Lung (tissue), 12 donors: ENCODE results near the gene SAMD4A. TPM values are rescaled to one million over a fixed set of nuclear protein-coding genes. Genes with fewer than 3 reads are reported as not detected.

Experiments used
- ATAC-seq: fragments of 200-7000 bp; cut with Tn5 transposase; one replicate; pipeline ENCODE4 v1.9.1; 2020; ENCODE audit warnings: moderate number of reproducible peaks; ENCODE audit not compliant: insufficient read depth, low FRiP score
- DNase-seq, 3 donors: peaks; one replicate each; pipeline ENCODE4 v3.0.0-alpha.2; 2013 to 2017
- H3K27ac ChIP-seq, 2 donors: one replicate each; pipeline ENCODE4 v1.5.1; 2013; ENCODE audit warnings: mild to moderate bottlenecking in 2 of 2, moderate library complexity in 2 of 2, control low read depth in 1 of 2, inconsistent platforms in 1 of 2, low read depth in 1 of 2, low read length in 1 of 2
- H3K27me3 ChIP-seq, 3 donors: one replicate each; pipeline ENCODE4 v1.5.1; 2013; ENCODE audit warnings: low read length in 2 of 3; ENCODE audit not compliant: control insufficient read depth in 3 of 3, insufficient read depth in 3 of 3
- H3K36me3 ChIP-seq, 4 donors: one replicate each; pipeline ENCODE4 v1.5.1; 2013; ENCODE audit warnings: low read length in 4 of 4, mild to moderate bottlenecking in 1 of 4, moderate library complexity in 1 of 4; ENCODE audit not compliant: control insufficient read depth in 4 of 4, insufficient read depth in 4 of 4
- H3K4me1 ChIP-seq, 5 donors: one replicate each; pipeline ENCODE4 v1.5.1; 2013; ENCODE audit warnings: low read length in 5 of 5, mild to moderate bottlenecking in 2 of 5, moderate library complexity in 1 of 5; ENCODE audit not compliant: control insufficient read depth in 5 of 5, insufficient read depth in 5 of 5
- H3K4me3 ChIP-seq: one replicate; pipeline ENCODE4 v1.5.1; 2013; ENCODE audit warnings: mild to moderate bottlenecking, control low read depth, moderate library complexity
- H3K9ac ChIP-seq, 2 donors: one replicate each; pipeline ENCODE4 v1.5.1; 2013; ENCODE audit warnings: low read length in 2 of 2, control low read depth in 1 of 2; ENCODE audit not compliant: insufficient read depth in 1 of 2
- H3K9me3 ChIP-seq, 4 donors: one replicate each; pipeline ENCODE4 v1.5.1; 2013; ENCODE audit warnings: low read length in 3 of 4, mild to moderate bottlenecking in 1 of 4, moderate library complexity in 1 of 4; ENCODE audit not compliant: control insufficient read depth in 4 of 4, insufficient read depth in 3 of 4
- CTCF ChIP-seq: IDR thresholded peaks from 2 replicates; pipeline ENCODE4 v1.5.1; 2012; ENCODE audit warnings: mild to moderate bottlenecking; ENCODE audit errors: control extremely low read depth, extremely low read depth
- WGBS, 2 donors: extraction: QIAGEN DNeasy Blood & Tissue Kit; methylation state at CpG; one replicate each; pipeline ENCODE4 v1.1.7; 2013; 5-methylcytosine and 5-hydroxymethylcytosine counted together
- polyA plus RNA-seq, 2 donors: library from polyadenylated mRNA; stranded (reverse); fragments of 200-250 nt; gene quantifications; one replicate each; pipeline ENCODE4 v1.2.1, GENCODE V29; 2013
- total RNA-seq, 2 donors: library from RNA; depleted of rRNA in 1 of 2; stranded (reverse); fragments of >200 nt in 1 of 2; gene quantifications; one replicate each; pipeline ENCODE4 v1.2.1, GENCODE V29; 2014 to 2021
- donor health status: control.
- donor health status: control.
- donor health status: Bipolar disorder and iron deficiency.
- donor health status: healthy.
- donor health status: DM: yes; HTN: yes; CAD: no.

Gene SAMD4A
- total and polyA plus RNA-seq, 4 donors: 5.8 to 26.6 (median 16.2) TPM

GRCh38 chr14:54818201-54819133, 251.5 kb downstream of the SAMD4A start:
- Histone ChIP-seq H3K36me3 (no peaks in the 10 kb centered on the region), H3K27ac (no peak overlapping the region), H3K4me3 (no peak overlapping the region), H3K9ac (no peak overlapping the region), H3K27me3 (peaks cover 0 to 2% (median 0%) of the 10 kb centered on the region in 3 donors), H3K4me1 (peaks cover 0 to 1% (median 0%) of the 10 kb centered on the region in 5 donors), H3K9me3 (peaks cover 0 to 5% (median 2%) of the 10 kb centered on the region in 4 donors)
- peak in 2 of 3 donors; percentile 4 to 28 for DNase-seq
- 73 to 84% methylated on average over 14 of the region's 14 CpGs for WGBS, 2 donors
- no peak for TF ChIP-seq CTCF
- no peak for ATAC-seq

DNA sequence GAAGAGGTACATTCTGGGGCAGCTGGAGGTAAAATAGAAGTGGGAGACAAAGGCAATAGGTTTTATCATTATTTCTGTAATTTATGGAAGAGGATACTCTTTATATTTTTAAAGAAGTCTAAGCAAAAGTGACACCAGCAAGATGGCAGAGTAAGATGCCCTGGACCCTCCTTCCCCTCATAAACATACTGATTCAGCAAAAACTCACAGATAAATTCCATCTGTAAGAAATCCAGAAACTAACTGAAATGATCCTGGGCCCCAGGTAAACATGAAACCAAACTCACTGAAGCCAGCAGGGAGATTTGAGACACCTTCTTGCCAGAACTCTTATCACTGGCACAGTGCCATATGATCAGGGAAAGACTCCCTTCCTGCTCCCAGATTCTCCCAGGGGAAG, 255.8 kb downstream of the SAMD4A start:
- no peaks in the 10 kb centered on the region for H3K4me1 ChIP-seq
- no peak overlapping the region for H3K4me3 ChIP-seq
- no peak overlapping the region for H3K27ac ChIP-seq
- H3K9me3 ChIP-seq: peaks cover 0 to 12% (median 6%) of the 10 kb centered on the region in 4 donors
- ATAC-seq: no peak
- peaks cover 0 to 2% (median 0%) of the 10 kb centered on the region in 3 donors for H3K27me3 ChIP-seq
- no peaks in the 10 kb centered on the region for H3K36me3 ChIP-seq
- no peak for DNase-seq
- TF ChIP-seq CTCF: no peak
- H3K9ac ChIP-seq: no peak overlapping the region

- DNase-seq (no peak), ATAC-seq (no peak)
- Histone ChIP-seq H3K9me3 (peaks cover 0 to 12% (median 6%) of the 10 kb centered on the region in 4 donors), H3K27me3 (peaks cover 0 to 2% (median 0%) of the 10 kb centered on the region in 3 donors), H3K9ac (no peak overlapping the region), H3K4me1 (no peaks in the 10 kb centered on the region), H3K27ac (no peak overlapping the region), H3K36me3 (no peaks in the 10 kb centered on the region), H3K4me3 (no peak overlapping the region)
- no peak for TF ChIP-seq CTCF
- 98 to 99% methylated on average over 2 of the region's 2 CpGs for WGBS, 2 donors
Measured at GRCh38 chr14:54823757-54824549, 257.0 kb downstream of the SAMD4A start.
